Measurements from ENCODE around the gene PPM1E.
A peak's percentile ranks its signal among the peaks of the same experiment; 100 is the strongest.

The PPM1E gene

GRCh38 chr17:58968426-58969061 lies 212.9 kb downstream of the PPM1E start:
- H3K36me3 Mint-ChIP-seq (ENCODE audit: low read depth): no peaks in the 10 kb centered on the region
- H3K4me1 Mint-ChIP-seq (ENCODE audit: low read depth): peaks cover 5% of the 10 kb centered on the region
- no peaks in the 10 kb centered on the region for H3K9me3 Mint-ChIP-seq
- peaks cover 9% of the 10 kb centered on the region for H3K27me3 Mint-ChIP-seq (ENCODE audit: low read depth)
- no peak overlapping the region for H3K27ac Mint-ChIP-seq
- no peak overlapping the region for H3K4me3 Mint-ChIP-seq

GRCh38 chr17:58969156-58969555 lies 213.5 kb downstream of the PPM1E start:
- H3K27me3 Mint-ChIP-seq (ENCODE audit: low read depth): peaks cover 9% of the 10 kb centered on the region
- no peaks in the 10 kb centered on the region for H3K36me3 Mint-ChIP-seq (ENCODE audit: low read depth)
- no peak overlapping the region for H3K4me3 Mint-ChIP-seq
- H3K4me1 Mint-ChIP-seq (ENCODE audit: low read depth): peaks cover 5% of the 10 kb centered on the region
- H3K9me3 Mint-ChIP-seq: no peaks in the 10 kb centered on the region
- no peak overlapping the region for H3K27ac Mint-ChIP-seq

GRCh38 chr17:58969612-58970011 lies 214.0 kb downstream of the PPM1E start:
- peaks cover 9% of the 10 kb centered on the region for H3K27me3 Mint-ChIP-seq (ENCODE audit: low read depth)
- H3K4me3 Mint-ChIP-seq: no peak overlapping the region
- H3K27ac Mint-ChIP-seq: no peak overlapping the region
- H3K36me3 Mint-ChIP-seq (ENCODE audit: low read depth): no peaks in the 10 kb centered on the region
- H3K4me1 Mint-ChIP-seq (ENCODE audit: low read depth): peaks cover 5% of the 10 kb centered on the region
- H3K9me3 Mint-ChIP-seq: no peaks in the 10 kb centered on the region

GRCh38 chr17:58970609-58971450 lies 215.2 kb downstream of the PPM1E start:
- Mint-ChIP-seq H3K4me1 (ENCODE audit: low read depth) (peaks cover 5% of the 10 kb centered on the region), H3K4me3 (no peak overlapping the region), H3K36me3 (ENCODE audit: low read depth) (no peaks in the 10 kb centered on the region), H3K9me3 (no peaks in the 10 kb centered on the region), H3K27ac (no peak overlapping the region), H3K27me3 (ENCODE audit: low read depth) (peaks cover 6% of the 10 kb centered on the region)

GRCh38 chr17:58974354-58974753 lies 218.7 kb downstream of the PPM1E start:
- Mint-ChIP-seq H3K27ac (no peak overlapping the region), H3K36me3 (ENCODE audit: low read depth) (no peaks in the 10 kb centered on the region), H3K4me3 (no peak overlapping the region)

GRCh38 chr17:58976541-58976940 lies 220.9 kb downstream of the PPM1E start:
- no peaks in the 10 kb centered on the region for H3K36me3 Mint-ChIP-seq (ENCODE audit: low read depth)
- H3K27ac Mint-ChIP-seq: no peak overlapping the region
- no peaks in the 10 kb centered on the region for H3K9me3 Mint-ChIP-seq
- no peak overlapping the region for H3K4me3 Mint-ChIP-seq
- no peaks in the 10 kb centered on the region for H3K4me1 Mint-ChIP-seq (ENCODE audit: low read depth)
- H3K27me3 Mint-ChIP-seq (ENCODE audit: low read depth): no peaks in the 10 kb centered on the region

More at GRCh38 chr17:58974354-58974753, 218.7 kb downstream of the PPM1E start:
- Mint-ChIP-seq H3K27me3 (ENCODE audit: low read depth) (no peaks in the 10 kb centered on the region), H3K9me3 (no peaks in the 10 kb centered on the region), H3K4me1 (ENCODE audit: low read depth) (no peaks in the 10 kb centered on the region)

GRCh38 chr17:58980706-58981481 lies 225.2 kb downstream of the PPM1E start:
- no peaks in the 10 kb centered on the region for H3K4me1 Mint-ChIP-seq (ENCODE audit: low read depth)
- H3K4me3 Mint-ChIP-seq: no peak overlapping the region
- H3K27me3 Mint-ChIP-seq (ENCODE audit: low read depth): no peaks in the 10 kb centered on the region
- H3K9me3 Mint-ChIP-seq: no peaks in the 10 kb centered on the region
- no peak overlapping the region for H3K27ac Mint-ChIP-seq
- H3K36me3 Mint-ChIP-seq (ENCODE audit: low read depth): no peaks in the 10 kb centered on the region

- Mint-ChIP-seq H3K4me3 (no peak overlapping the region), H3K27me3 (ENCODE audit: low read depth) (no peaks in the 10 kb centered on the region)
These were observed 227.0 kb downstream of the PPM1E start for GRCh38 chr17:58982626-58983025.

GRCh38 chr17:58985367-58985766 lies 229.7 kb downstream of the PPM1E start:
- H3K27me3 Mint-ChIP-seq (ENCODE audit: low read depth): no peaks in the 10 kb centered on the region
- no peak overlapping the region for H3K27ac Mint-ChIP-seq
- no peaks in the 10 kb centered on the region for H3K9me3 Mint-ChIP-seq
- no peak overlapping the region for H3K4me3 Mint-ChIP-seq
- H3K36me3 Mint-ChIP-seq (ENCODE audit: low read depth): peaks cover 5% of the 10 kb centered on the region
- peaks cover 3% of the 10 kb centered on the region for H3K4me1 Mint-ChIP-seq (ENCODE audit: low read depth)

More at GRCh38 chr17:58982626-58983025, 227.0 kb downstream of the PPM1E start:
- Mint-ChIP-seq H3K9me3 (no peaks in the 10 kb centered on the region), H3K4me1 (ENCODE audit: low read depth) (no peaks in the 10 kb centered on the region), H3K36me3 (ENCODE audit: low read depth) (no peaks in the 10 kb centered on the region), H3K27ac (no peak overlapping the region)

- H3K4me1 Mint-ChIP-seq (ENCODE audit: low read depth): peaks cover 3% of the 10 kb centered on the region
- peaks cover 5% of the 10 kb centered on the region for H3K36me3 Mint-ChIP-seq (ENCODE audit: low read depth)
- no peaks in the 10 kb centered on the region for H3K27me3 Mint-ChIP-seq (ENCODE audit: low read depth)
- H3K4me3 Mint-ChIP-seq: no peak overlapping the region
- no peak overlapping the region for H3K27ac Mint-ChIP-seq
- H3K9me3 Mint-ChIP-seq: no peaks in the 10 kb centered on the region
These were observed 230.3 kb downstream of the PPM1E start for GRCh38 chr17:58985971-58986370.

- Mint-ChIP-seq H3K27ac (no peak overlapping the region), H3K36me3 (ENCODE audit: low read depth) (peaks cover 11% of the 10 kb centered on the region), H3K9me3 (no peaks in the 10 kb centered on the region), H3K4me1 (ENCODE audit: low read depth) (peaks cover 9% of the 10 kb centered on the region), H3K27me3 (ENCODE audit: low read depth) (no peaks in the 10 kb centered on the region), H3K4me3 (no peak overlapping the region)
These were observed 234.0 kb downstream of the PPM1E start for GRCh38 chr17:58989629-58990028.

GRCh38 chr17:58991718-58992331 lies 236.2 kb downstream of the PPM1E start:
- Mint-ChIP-seq H3K27ac (peak overlapping the region; percentile 1), H3K4me3 (no peak overlapping the region), H3K36me3 (ENCODE audit: low read depth) (peaks cover 14% of the 10 kb centered on the region), H3K4me1 (ENCODE audit: low read depth) (peaks cover 9% of the 10 kb centered on the region), H3K9me3 (no peaks in the 10 kb centered on the region), H3K27me3 (ENCODE audit: low read depth) (no peaks in the 10 kb centered on the region)

- Mint-ChIP-seq H3K27me3 (ENCODE audit: low read depth) (no peaks in the 10 kb centered on the region), H3K4me3 (no peak overlapping the region), H3K27ac (no peak overlapping the region), H3K9me3 (no peaks in the 10 kb centered on the region), H3K36me3 (ENCODE audit: low read depth) (peaks cover 22% of the 10 kb centered on the region), H3K4me1 (ENCODE audit: low read depth) (peaks cover 9% of the 10 kb centered on the region)
These were observed 237.7 kb downstream of the PPM1E start for GRCh38 chr17:58993311-58993710.

GRCh38 chr17:58995247-58995940 lies 239.7 kb downstream of the PPM1E start:
- H3K27me3 Mint-ChIP-seq (ENCODE audit: low read depth): no peaks in the 10 kb centered on the region
- no peaks in the 10 kb centered on the region for H3K9me3 Mint-ChIP-seq

More at GRCh38 chr17:58995247-58995940, 239.7 kb downstream of the PPM1E start:
- no peak overlapping the region for H3K4me3 Mint-ChIP-seq
- H3K36me3 Mint-ChIP-seq (ENCODE audit: low read depth): peaks cover 32% of the 10 kb centered on the region
- H3K27ac Mint-ChIP-seq: no peak overlapping the region
- peaks cover 7% of the 10 kb centered on the region for H3K4me1 Mint-ChIP-seq (ENCODE audit: low read depth)
